Ishikawa (cell line): ENCODE data around the gene IL10RA.

ENCODE experiments used
- NFIC ChIP-seq: IDR thresholded peaks from 2 replicates; pipeline ENCODE4 v1.6.1; 2012
- TAF1 ChIP-seq: IDR thresholded peaks from 2 replicates; pipeline ENCODE4 v1.6.1; 2012; ENCODE audit warnings: low read depth, mild to moderate bottlenecking
- YY1 ChIP-seq: IDR thresholded peaks from 2 replicates; pipeline ENCODE4 v1.6.1; 2012; ENCODE audit warnings: low read depth
- ZBTB7A ChIP-seq: IDR thresholded peaks from 2 replicates; pipeline ENCODE4 v1.6.1; 2012; ENCODE audit warnings: low read depth
- TF ChIP-seq, protein P1 (sequence below): IDR thresholded peaks from 2 replicates; pipeline ENCODE4 v1.6.1; 2012

DNA sequence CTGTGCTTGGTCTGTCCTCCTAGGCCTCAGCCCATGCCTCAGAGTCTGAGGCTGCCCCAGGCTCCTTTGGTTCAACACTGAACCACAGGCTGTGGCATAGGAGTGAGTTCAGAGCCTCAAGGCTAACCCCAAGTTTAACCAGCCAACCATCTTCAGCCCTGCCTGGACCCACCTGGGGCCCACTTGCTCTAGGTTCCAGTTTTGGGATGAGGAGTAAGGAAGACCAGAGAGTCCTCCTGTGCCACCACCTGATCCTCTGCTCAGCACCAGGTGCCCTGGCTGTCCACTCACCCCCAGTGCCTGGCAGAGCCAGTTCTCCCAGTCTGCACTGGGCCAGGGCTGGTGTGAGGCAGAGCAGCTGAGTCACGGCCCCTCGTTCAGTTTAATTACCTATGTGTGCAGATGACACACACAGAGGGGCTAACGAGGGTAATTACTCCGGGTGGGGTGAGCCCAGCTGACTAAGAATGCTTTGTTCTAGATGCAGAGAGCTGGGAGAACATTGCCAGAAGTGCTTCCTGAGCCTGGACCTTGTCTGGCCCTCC is 45.0 kb upstream of the IL10RA start:
- TF ChIP-seq ZBTB7A (no peak), TAF1 (no peak), NFIC (no peak), YY1 (no peak)
- TF ChIP-seq, protein P1, sequence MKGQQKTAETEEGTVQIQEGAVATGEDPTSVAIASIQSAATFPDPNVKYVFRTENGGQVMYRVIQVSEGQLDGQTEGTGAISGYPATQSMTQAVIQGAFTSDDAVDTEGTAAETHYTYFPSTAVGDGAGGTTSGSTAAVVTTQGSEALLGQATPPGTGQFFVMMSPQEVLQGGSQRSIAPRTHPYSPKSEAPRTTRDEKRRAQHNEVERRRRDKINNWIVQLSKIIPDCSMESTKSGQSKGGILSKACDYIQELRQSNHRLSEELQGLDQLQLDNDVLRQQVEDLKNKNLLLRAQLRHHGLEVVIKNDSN: no peak
